ENCODE measurements around the gene NUDT7. TPM values are rescaled to one million over a fixed set of nuclear protein-coding genes. Genes with fewer than 3 reads are reported as not detected.

The NUDT7 gene
- total RNA-seq, result 1 to 10 TPM; 1.4 to 2.8 (median 1.7) TPM

- ATAC-seq (peak; percentile 96 to 97), DNase-seq (peak; percentile 98)
- Mint-ChIP-seq H3K27me3 (ENCODE audit: low read depth) (peaks cover 1% of the 10 kb centered on the region), H3K9me3 (no peaks in the 10 kb centered on the region), H3K4me1 (ENCODE audit: low read depth) (peaks cover 12% of the 10 kb centered on the region), H3K36me3 (ENCODE audit: insufficient read depth) (peaks cover 11% of the 10 kb centered on the region), H3K4me3 (peak within 1 kb of the TSS; percentile 87)
These were observed at the start of gene NUDT7 for GRCh38 chr16:77722309-77723107. NUDT7 (plus strand) TSS chr16:77722514; CDS start chr16:77722583, 69 bp downstream.

GRCh38 chr16:77674888-77675287 lies 47.4 kb upstream of the NUDT7 start:
- H3K27me3 Mint-ChIP-seq (ENCODE audit: low read depth), result peaks cover 5% of the 10 kb centered on the region
- ATAC-seq (no peak), DNase-seq (no peak)
- no peak overlapping the region for H3K4me3 Mint-ChIP-seq
- no peaks in the 10 kb centered on the region for H3K4me1 Mint-ChIP-seq (ENCODE audit: low read depth)
- H3K36me3 Mint-ChIP-seq (ENCODE audit: insufficient read depth), result no peaks in the 10 kb centered on the region
- no peaks in the 10 kb centered on the region for H3K9me3 Mint-ChIP-seq

GRCh38 chr16:77675464-77676324 lies 46.6 kb upstream of the NUDT7 start:
- no peak overlapping the region for H3K4me3 Mint-ChIP-seq
- ATAC-seq (peak; percentile 76 to 78), DNase-seq (peak; percentile 52)
- H3K9me3 Mint-ChIP-seq, result no peaks in the 10 kb centered on the region
- H3K4me1 Mint-ChIP-seq (ENCODE audit: low read depth), result no peaks in the 10 kb centered on the region
- peaks cover 5% of the 10 kb centered on the region for H3K27me3 Mint-ChIP-seq (ENCODE audit: low read depth)
- H3K36me3 Mint-ChIP-seq (ENCODE audit: insufficient read depth), result no peaks in the 10 kb centered on the region

- H3K4me1 Mint-ChIP-seq (ENCODE audit: low read depth), result no peaks in the 10 kb centered on the region
- H3K9me3 Mint-ChIP-seq, result no peaks in the 10 kb centered on the region
- H3K4me3 Mint-ChIP-seq, result no peak overlapping the region
- peaks cover 5% of the 10 kb centered on the region for H3K27me3 Mint-ChIP-seq (ENCODE audit: low read depth)
- no peaks in the 10 kb centered on the region for H3K36me3 Mint-ChIP-seq (ENCODE audit: insufficient read depth)
- ATAC-seq, result no peak
- DNase-seq, result no peak
These were observed 45.2 kb upstream of the NUDT7 start for GRCh38 chr16:77677129-77677528.

GRCh38 chr16:77679391-77679790 lies 42.9 kb upstream of the NUDT7 start:
- H3K4me3 Mint-ChIP-seq, result no peak overlapping the region
- no peaks in the 10 kb centered on the region for H3K36me3 Mint-ChIP-seq (ENCODE audit: insufficient read depth)
- H3K9me3 Mint-ChIP-seq, result no peaks in the 10 kb centered on the region
- H3K4me1 Mint-ChIP-seq (ENCODE audit: low read depth), result no peaks in the 10 kb centered on the region
- H3K27me3 Mint-ChIP-seq (ENCODE audit: low read depth), result peaks cover 5% of the 10 kb centered on the region
- ATAC-seq, result no peak
- no peak for DNase-seq

- Mint-ChIP-seq H3K4me1 (ENCODE audit: low read depth) (no peaks in the 10 kb centered on the region), H3K36me3 (ENCODE audit: insufficient read depth) (no peaks in the 10 kb centered on the region), H3K9me3 (no peaks in the 10 kb centered on the region), H3K27me3 (ENCODE audit: low read depth) (peaks cover 5% of the 10 kb centered on the region), H3K4me3 (no peak overlapping the region)
- no peak for DNase-seq
- ATAC-seq, result no peak
These were observed 42.4 kb upstream of the NUDT7 start for GRCh38 chr16:77679901-77680300.

- H3K4me3 Mint-ChIP-seq, result no peak overlapping the region
- DNase-seq (no peak), ATAC-seq (no peak)
- H3K36me3 Mint-ChIP-seq (ENCODE audit: insufficient read depth), result no peaks in the 10 kb centered on the region
- H3K27me3 Mint-ChIP-seq (ENCODE audit: low read depth), result peaks cover 5% of the 10 kb centered on the region
- H3K4me1 Mint-ChIP-seq (ENCODE audit: low read depth), result no peaks in the 10 kb centered on the region
- no peaks in the 10 kb centered on the region for H3K9me3 Mint-ChIP-seq
These were observed 41.8 kb upstream of the NUDT7 start for GRCh38 chr16:77680496-77680895.

GRCh38 chr16:77682586-77682985 lies 39.7 kb upstream of the NUDT7 start:
- Mint-ChIP-seq H3K27me3 (ENCODE audit: low read depth) (no peaks in the 10 kb centered on the region), H3K36me3 (ENCODE audit: insufficient read depth) (no peaks in the 10 kb centered on the region), H3K9me3 (no peaks in the 10 kb centered on the region), H3K4me1 (ENCODE audit: low read depth) (no peaks in the 10 kb centered on the region), H3K4me3 (no peak overlapping the region)
- no peak for ATAC-seq
- no peak for DNase-seq

GRCh38 chr16:77683397-77684180 lies 38.7 kb upstream of the NUDT7 start:
- no peak overlapping the region for H3K4me3 Mint-ChIP-seq
- H3K9me3 Mint-ChIP-seq, result no peaks in the 10 kb centered on the region
- DNase-seq (no peak), ATAC-seq (no peak)
- peaks cover 3% of the 10 kb centered on the region for H3K27me3 Mint-ChIP-seq (ENCODE audit: low read depth)
- H3K4me1 Mint-ChIP-seq (ENCODE audit: low read depth), result no peaks in the 10 kb centered on the region
- H3K36me3 Mint-ChIP-seq (ENCODE audit: insufficient read depth), result no peaks in the 10 kb centered on the region

GRCh38 chr16:77684181-77684526 lies 38.2 kb upstream of the NUDT7 start:
- ATAC-seq (no peak), DNase-seq (no peak)
- H3K4me3 Mint-ChIP-seq, result no peak overlapping the region
- peaks cover 5% of the 10 kb centered on the region for H3K27me3 Mint-ChIP-seq (ENCODE audit: low read depth)
- H3K9me3 Mint-ChIP-seq, result no peaks in the 10 kb centered on the region
- H3K4me1 Mint-ChIP-seq (ENCODE audit: low read depth), result no peaks in the 10 kb centered on the region
- H3K36me3 Mint-ChIP-seq (ENCODE audit: insufficient read depth), result no peaks in the 10 kb centered on the region

- no peaks in the 10 kb centered on the region for H3K4me1 Mint-ChIP-seq (ENCODE audit: low read depth)
- no peak overlapping the region for H3K4me3 Mint-ChIP-seq
- peaks cover 8% of the 10 kb centered on the region for H3K27me3 Mint-ChIP-seq (ENCODE audit: low read depth)
- no peak for DNase-seq
- no peaks in the 10 kb centered on the region for H3K36me3 Mint-ChIP-seq (ENCODE audit: insufficient read depth)
- no peaks in the 10 kb centered on the region for H3K9me3 Mint-ChIP-seq
- no peak for ATAC-seq
These were observed 35.9 kb upstream of the NUDT7 start for GRCh38 chr16:77686385-77686784.

GRCh38 chr16:77689971-77690370 lies 32.3 kb upstream of the NUDT7 start:
- Mint-ChIP-seq H3K27me3 (ENCODE audit: low read depth) (peaks cover 23% of the 10 kb centered on the region), H3K4me1 (ENCODE audit: low read depth) (no peaks in the 10 kb centered on the region), H3K4me3 (no peak overlapping the region), H3K36me3 (ENCODE audit: insufficient read depth) (no peaks in the 10 kb centered on the region), H3K9me3 (no peaks in the 10 kb centered on the region)
- DNase-seq (no peak), ATAC-seq (no peak)

- DNase-seq, result no peak
- no peaks in the 10 kb centered on the region for H3K36me3 Mint-ChIP-seq (ENCODE audit: insufficient read depth)
- no peak overlapping the region for H3K4me3 Mint-ChIP-seq
- peaks cover 23% of the 10 kb centered on the region for H3K27me3 Mint-ChIP-seq (ENCODE audit: low read depth)
- no peaks in the 10 kb centered on the region for H3K4me1 Mint-ChIP-seq (ENCODE audit: low read depth)
- no peaks in the 10 kb centered on the region for H3K9me3 Mint-ChIP-seq
- ATAC-seq, result no peak
These were observed 31.9 kb upstream of the NUDT7 start for GRCh38 chr16:77690416-77690815.

GRCh38 chr16:77692612-77693011 lies 29.7 kb upstream of the NUDT7 start:
- Mint-ChIP-seq H3K27me3 (ENCODE audit: low read depth) (peaks cover 32% of the 10 kb centered on the region), H3K36me3 (ENCODE audit: insufficient read depth) (no peaks in the 10 kb centered on the region), H3K4me1 (ENCODE audit: low read depth) (no peaks in the 10 kb centered on the region), H3K9me3 (no peaks in the 10 kb centered on the region), H3K4me3 (no peak overlapping the region)
- DNase-seq (no peak), ATAC-seq (no peak)
